RWPE1 (cell line): ENCODE results near the gene RAB11FIP4.

Experiments
- CTCF ChIA-PET: fragments of 350-600 bp; sonication (Branson Sonifier 250); formaldehyde crosslinking; extraction: SDS; loops from one replicate; lab custom pipeline; 2021; lab: Yijun Ruan, JAX
- POLR2A ChIA-PET: fragments of 400-600 bp; formaldehyde crosslinking; extraction: SDS; loops from one replicate; lab custom pipeline; 2020; ENCODE audit warnings: antibody characterized with exemption; ENCODE audit not compliant: low non-redundant PET; lab: Yijun Ruan, JAX
- DNase-seq: peaks from one replicate; pipeline ENCODE4 v3.0.0; 2012; ENCODE audit warnings: low spot score
- H3K27ac ChIP-seq: fragments of 450-650 bp; 2 replicates; pipeline ENCODE4 v1.5.1; 2017
- TF ChIP-seq, protein P1 (sequence below): fragments of 450-650 bp; conservative IDR thresholded peaks from 2 replicates; pipeline ENCODE4 v1.5.1; 2017; ENCODE audit warnings: low read depth, mild to moderate bottlenecking

Gene RAB11FIP4

DNA sequence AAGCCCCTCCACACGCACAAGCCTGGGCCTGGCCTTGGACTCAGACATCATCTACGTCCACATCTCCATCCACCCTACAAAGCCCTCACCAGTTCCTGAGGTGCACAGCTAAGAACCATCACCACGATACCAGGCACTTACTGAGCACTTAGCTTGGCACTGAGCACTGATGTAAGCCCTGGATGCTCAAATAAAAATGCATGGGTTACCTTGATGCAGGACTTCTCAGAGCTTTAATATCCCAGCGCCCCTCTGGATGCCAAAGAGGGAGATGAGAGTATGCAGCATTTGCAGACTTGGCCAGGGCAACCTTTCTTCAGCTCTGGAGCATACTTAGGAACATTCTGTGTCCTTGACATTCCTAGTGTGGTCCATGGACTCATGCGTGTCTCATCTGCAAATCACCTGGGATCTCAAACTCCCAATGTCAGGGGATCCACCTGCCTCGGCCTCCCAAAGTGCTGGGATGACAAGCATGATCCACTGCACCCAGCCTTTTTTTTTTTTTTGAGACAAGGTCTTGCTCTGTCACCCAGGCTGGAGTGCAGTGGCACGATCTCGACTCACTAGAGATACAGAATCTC is 69.8 kb downstream of the RAB11FIP4 start:
- H3K27ac ChIP-seq, result no peak overlapping the region
- POLR2A ChIA-PET, result no interaction called here
- CTCF ChIA-PET, result interaction anchor here (1.1 kb wide), 1 partner anchor 56 kb away, joined by 3 read pairs; no protein-coding TSS in a partner anchor
- DNase-seq, result no peak
- TF ChIP-seq, protein P1, sequence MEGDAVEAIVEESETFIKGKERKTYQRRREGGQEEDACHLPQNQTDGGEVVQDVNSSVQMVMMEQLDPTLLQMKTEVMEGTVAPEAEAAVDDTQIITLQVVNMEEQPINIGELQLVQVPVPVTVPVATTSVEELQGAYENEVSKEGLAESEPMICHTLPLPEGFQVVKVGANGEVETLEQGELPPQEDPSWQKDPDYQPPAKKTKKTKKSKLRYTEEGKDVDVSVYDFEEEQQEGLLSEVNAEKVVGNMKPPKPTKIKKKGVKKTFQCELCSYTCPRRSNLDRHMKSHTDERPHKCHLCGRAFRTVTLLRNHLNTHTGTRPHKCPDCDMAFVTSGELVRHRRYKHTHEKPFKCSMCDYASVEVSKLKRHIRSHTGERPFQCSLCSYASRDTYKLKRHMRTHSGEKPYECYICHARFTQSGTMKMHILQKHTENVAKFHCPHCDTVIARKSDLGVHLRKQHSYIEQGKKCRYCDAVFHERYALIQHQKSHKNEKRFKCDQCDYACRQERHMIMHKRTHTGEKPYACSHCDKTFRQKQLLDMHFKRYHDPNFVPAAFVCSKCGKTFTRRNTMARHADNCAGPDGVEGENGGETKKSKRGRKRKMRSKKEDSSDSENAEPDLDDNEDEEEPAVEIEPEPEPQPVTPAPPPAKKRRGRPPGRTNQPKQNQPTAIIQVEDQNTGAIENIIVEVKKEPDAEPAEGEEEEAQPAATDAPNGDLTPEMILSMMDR, result no peak

DNA sequence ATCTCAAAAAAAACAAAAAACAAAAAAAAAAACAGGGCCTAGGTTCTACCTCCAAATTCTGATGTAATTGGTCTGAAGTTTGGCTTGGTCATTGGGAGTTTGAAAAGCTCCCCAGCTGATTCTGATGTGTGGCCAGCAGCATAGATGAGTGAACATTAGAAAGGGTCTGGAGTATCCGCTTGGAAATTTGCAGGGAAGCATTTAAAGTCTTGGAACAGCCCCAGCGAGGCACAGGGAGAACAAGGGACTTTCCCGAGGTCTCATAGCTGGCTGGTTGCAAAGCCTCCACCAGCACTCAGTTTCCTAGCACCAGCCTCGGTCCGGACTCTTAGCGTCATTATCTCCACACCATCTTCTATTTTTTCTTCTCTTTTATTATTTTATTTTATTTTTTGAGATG is 70.8 kb downstream of the RAB11FIP4 start:
- ChIA-PET CTCF (interaction anchor here (0.6 to 1.3 kb wide), 3 partner anchors 11 to 60 kb away, joined by 5 to 6 read pairs (median 6); no protein-coding TSS in a partner anchor), POLR2A (no interaction called here)
- no peak overlapping the region for H3K27ac ChIP-seq
- TF ChIP-seq, protein P1, result no peak
- no peak for DNase-seq

DNA sequence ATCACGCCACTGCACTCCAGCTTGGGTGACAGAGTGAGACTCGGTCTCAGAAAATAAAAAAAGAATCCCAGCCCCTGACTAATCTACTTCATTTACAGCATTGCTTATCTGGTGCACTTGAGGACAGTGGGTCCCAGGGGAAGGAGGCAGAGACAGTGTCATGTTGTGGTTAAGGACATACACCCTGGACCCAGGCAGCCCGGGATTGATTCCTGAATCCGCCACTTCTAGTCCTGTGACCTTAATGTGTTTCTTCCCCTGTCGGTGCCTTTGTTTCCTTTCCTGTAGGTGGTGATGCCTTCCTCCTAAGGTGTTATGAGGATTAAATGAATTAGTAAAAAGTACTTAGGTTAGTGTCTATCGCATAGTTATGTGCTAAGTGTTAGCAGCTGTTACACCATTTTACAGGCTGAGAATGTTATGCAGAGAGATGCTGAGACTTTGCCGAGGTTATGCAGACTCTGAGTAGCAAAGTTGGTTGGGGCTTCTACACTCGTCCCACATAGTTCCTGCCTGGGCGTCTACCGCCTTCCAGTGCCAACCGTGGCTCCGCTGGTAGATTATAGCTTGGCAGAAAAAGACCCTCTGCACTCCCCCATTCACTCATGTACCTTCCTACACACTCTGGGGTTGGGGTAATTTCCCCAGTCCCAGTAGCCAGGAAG is 74.8 kb downstream of the RAB11FIP4 start:
- H3K27ac ChIP-seq, result no peak overlapping the region
- no peak for DNase-seq
- ChIA-PET CTCF (interaction anchor here (0.6 kb wide), 1 partner anchor 14 kb away, joined by 3 read pairs; no protein-coding TSS in a partner anchor), POLR2A (no interaction called here)
- TF ChIP-seq, protein P1, result no peak

DNA sequence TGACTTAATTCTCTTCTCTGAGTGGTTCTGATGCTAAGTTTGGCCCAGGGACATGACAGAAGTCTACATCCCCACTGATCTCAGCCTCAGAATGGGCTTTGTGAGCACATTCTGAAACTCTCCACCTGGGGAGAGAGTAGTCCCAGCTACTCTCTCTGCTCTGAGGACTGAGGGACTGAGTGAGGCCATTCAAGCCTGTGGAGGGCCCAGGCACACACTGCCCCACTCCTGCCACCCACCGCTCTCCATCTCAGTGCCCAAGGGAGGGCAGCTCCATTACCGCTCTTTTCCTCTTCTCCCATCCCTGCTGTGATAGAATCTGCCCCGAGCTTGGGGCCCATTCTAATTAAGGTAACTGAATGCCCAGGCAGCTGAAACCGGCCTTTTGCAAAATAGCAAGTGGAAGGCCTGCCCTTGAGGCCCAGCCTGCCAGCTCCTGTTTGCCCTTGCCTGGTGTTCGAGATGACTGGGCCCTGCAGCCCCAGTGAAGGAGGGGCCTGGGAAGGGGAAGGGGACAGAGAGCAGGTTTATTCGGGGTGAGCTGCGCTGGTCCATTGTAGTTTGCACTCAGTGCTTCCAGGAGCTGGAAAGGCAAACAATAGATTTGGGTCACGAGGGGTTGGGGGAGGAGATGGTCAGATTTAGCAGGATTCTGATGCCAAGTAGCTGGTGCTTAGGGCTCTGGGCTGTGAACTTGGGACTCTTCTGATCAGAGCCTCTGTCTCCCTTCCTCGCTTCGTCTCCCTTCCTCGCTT is 76.2 kb downstream of the RAB11FIP4 start:
- DNase-seq, result no peak
- ChIA-PET POLR2A (no interaction called here), CTCF (no interaction called here)
- TF ChIP-seq, protein P1, result no peak
- no peak overlapping the region for H3K27ac ChIP-seq

DNA sequence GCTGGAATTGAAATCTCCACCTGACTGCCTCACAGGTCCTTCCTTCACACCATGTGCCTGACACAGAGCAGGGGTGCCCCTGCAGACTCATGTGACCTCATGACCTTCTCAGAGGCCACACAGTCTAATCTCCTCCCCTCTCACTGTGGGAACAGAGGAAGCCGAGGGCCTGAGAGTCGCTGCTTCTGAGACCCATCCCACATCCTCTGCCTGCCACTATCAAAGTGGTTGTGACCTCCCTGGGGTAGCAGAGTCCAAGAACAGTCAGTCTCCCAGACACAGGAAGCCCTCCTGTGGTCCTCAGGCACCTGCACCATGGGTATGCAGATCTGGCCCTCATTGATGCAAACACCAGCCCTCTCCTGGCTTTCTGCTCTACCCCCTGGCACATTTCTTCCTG is 78.5 kb downstream of the RAB11FIP4 start:
- no peak overlapping the region for H3K27ac ChIP-seq
- no peak for DNase-seq
- POLR2A ChIA-PET, result no interaction called here
- TF ChIP-seq, protein P1, result no peak
- CTCF ChIA-PET, result interaction anchor here (1.0 kb wide), 1 partner anchor 373 kb away, joined by 3 read pairs; no protein-coding TSS in a partner anchor

DNA sequence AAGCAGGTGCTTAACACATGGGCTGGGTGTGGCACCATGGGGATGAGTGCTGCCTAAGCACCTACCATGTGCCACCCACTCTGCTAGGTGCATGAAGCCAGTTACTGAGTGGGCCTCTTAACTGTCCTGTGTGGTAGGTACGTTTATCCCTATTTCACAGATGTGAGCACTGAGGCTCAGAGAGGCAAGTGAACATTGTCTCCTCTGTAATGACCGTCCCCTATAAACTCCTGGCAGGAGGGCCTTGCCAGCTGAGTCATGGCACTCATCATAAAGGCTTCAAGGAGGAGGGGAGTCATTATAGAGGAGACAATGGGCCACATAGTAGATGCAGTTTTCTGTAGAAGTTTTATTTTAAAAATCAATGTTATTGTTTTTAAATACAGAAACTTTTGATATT is 79.1 kb downstream of the RAB11FIP4 start:
- TF ChIP-seq, protein P1, result no peak
- no peak overlapping the region for H3K27ac ChIP-seq
- DNase-seq, result no peak
- ChIA-PET POLR2A (no interaction called here), CTCF (no interaction called here)
